Activated CD4-positive, alpha-beta T cell treated with anti-CD3 and anti-CD28 coated beads for 1 hour (primary cell): ENCODE measurements around the gene FIGN.

Experiments used
- DNase-seq: peaks from one replicate; pipeline ENCODE4 v3.0.0-alpha.2; 2020

Gene FIGN

DNA sequence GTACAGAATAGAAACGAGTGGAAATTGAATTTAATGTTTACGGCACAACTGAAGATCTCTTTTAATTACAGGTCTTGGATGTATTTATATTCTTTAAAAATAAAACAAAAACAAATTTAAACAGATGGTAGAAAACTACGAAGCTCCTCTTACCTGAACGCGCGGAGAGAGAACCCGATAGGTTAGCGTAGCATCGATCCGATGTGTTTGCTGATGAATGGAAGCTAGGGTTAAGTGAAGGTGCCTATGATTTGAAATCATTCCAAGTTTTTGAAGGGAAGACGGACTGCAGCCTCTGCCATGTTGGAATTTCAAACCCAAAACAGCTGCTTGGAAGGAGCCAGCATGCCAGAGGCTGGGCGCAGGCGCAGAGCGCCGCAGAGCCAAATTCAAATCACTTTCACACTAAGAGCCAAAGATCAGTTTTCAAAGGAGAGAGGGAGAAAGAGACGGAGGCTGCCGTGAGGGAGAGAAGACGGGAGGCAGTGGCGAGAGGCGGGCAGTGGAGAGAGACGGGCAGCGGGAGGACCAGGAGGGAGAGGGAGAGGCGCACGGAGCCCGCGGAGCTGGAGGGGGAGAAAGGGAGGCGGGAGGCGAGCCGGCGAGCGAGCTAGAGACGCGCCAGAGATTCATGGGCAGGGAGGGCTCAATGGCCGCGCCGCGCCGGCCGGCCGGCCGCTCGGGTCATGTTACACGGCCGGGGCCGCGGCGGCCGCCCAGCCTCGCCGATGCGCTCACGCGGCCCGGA is at the start of gene FIGN:
Gene FIGN (minus strand): TSS at position 324 of the 748 bp plus-strand sequence. CDS start 1,081 bp downstream, outside the sequence.
- no peak for DNase-seq

GRCh38 chr2:163785162-163785561 is 49.4 kb upstream of the FIGN start:
- DNase-seq = no peak

- no peak for DNase-seq
Observed at GRCh38 chr2:163779970-163780597, 44.3 kb upstream of the FIGN start.

GRCh38 chr2:163778045-163778781 is 42.4 kb upstream of the FIGN start:
- no peak for DNase-seq

- DNase-seq = no peak
Observed at GRCh38 chr2:163775304-163775703, 39.5 kb upstream of the FIGN start.

GRCh38 chr2:163774862-163775261 is 39.1 kb upstream of the FIGN start:
- no peak for DNase-seq

DNA sequence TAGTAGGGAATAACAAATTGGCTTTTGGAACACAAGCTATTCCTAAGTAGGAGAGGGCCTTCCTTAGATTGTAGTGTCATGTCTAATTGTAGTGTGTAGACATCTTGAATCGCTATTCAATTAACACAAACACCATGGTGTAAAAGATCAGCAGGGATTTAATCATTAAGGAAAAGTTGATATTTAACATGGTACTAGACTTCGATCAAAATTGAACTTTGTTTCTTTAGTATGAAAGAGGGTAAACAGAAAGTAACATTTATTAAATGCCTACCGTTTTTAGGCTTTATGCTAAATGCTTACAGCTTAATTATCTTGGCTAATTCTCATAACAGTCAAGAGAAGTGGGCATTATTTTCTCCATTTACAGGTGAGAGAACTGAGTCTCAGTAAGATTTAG is 37.5 kb upstream of the FIGN start:
- DNase-seq = no peak

DNA sequence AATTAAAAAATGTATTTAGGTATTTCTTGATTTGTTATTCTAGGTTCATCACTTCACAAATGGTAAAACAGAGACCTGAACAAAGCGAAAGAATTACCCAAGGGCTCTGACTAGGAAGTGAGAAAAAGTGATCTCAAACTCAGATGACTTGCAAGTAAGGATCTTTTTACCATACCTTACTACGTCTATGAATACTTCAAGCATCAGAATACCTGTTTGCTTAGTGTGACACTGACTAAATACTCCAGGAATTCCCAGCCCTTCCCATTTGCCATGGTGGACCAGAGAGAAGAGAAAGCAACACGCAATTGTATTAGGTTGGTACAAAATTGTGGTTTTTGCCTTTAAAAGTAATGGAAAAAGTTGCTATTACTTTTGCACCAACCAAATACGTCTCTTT is 35.8 kb upstream of the FIGN start:
- DNase-seq = no peak

GRCh38 chr2:163768881-163769695 is 33.3 kb upstream of the FIGN start:
- no peak for DNase-seq

DNA sequence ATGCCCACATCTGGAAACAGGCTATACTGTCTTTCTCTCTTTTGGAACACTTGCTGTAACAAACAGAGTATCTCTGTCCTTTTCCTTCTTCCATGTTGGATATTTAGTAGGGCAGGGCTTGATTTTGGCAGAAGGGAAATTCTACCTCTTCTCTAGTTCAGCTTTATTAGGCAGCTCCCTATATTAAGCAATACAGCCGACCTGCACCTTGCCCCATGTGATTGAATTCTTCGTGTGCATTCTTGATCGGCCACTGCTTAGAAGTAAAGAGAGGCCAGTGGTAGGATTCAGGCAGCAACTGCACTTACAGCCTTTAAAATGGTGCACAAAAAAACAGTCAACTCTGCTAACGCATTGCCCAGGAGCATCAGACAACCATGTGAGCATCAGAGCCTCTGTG is 31.3 kb upstream of the FIGN start:
- no peak for DNase-seq

- DNase-seq = no peak
Observed at GRCh38 chr2:163764566-163764965, 28.8 kb upstream of the FIGN start.

DNA sequence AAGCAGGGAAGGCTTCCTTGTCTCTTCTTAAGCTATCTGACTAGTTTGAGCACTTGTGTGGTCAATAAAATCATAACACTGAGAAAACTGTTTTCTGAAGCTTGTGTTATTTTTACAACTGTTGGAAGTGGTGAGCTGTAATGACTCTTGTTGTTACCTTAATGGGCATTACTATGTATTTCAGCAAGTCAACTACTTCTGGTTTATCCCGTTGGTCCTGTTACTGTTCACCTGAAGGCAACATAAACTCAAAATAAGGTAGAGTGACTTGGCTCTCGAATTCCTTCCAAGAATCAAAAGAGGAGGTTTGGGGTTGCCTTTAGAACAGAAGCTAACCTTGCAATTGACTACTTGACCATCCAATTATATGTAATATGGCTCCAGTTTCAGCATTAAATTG is 23.2 kb upstream of the FIGN start:
- no peak for DNase-seq

- DNase-seq = no peak
Observed at GRCh38 chr2:163757814-163758213, 22.0 kb upstream of the FIGN start.

GRCh38 chr2:163756588-163756987 is 20.8 kb upstream of the FIGN start:
- DNase-seq = no peak

- DNase-seq = no peak
Observed at GRCh38 chr2:163755366-163755765, 19.6 kb upstream of the FIGN start.

DNA sequence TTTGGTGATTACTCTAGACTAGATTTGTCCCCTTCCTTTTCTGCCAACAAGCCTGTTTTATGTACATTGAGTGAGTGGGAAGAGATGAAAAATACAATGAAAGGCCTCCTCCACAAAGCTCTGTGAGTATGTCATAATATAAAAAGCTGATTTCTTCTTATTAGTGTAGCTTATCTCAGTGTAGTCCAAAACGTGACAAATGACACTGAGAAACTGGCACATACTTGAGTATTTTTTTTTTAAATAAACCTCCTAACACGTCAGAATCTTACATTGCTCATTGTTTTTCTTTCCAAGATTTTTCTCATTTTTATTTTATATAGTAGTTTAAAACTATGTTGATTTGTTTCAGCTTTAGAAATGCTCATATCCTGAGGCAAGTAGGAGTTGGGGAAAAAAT is 17.9 kb upstream of the FIGN start:
- no peak for DNase-seq

DNA sequence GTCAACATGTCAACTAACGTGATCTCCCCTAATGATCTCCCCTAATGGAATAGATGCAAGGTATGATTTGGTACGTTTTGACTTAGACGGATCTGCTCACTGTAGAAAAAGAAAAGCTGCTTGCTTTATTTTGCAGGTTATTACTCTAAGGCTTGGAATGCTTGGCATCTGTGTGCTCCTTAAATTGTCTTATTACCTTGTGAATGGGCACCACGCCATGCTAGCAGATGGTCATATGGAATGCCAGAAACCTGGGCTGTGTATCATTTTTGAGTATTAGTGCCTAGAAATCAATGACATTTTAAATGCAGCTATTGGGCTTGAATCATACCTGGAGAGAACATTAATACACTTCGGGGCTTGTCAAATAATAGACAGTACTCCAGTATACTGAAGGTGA is 16.5 kb upstream of the FIGN start:
- no peak for DNase-seq

- DNase-seq = no peak
Observed at GRCh38 chr2:163751696-163752095, 15.9 kb upstream of the FIGN start.

DNA sequence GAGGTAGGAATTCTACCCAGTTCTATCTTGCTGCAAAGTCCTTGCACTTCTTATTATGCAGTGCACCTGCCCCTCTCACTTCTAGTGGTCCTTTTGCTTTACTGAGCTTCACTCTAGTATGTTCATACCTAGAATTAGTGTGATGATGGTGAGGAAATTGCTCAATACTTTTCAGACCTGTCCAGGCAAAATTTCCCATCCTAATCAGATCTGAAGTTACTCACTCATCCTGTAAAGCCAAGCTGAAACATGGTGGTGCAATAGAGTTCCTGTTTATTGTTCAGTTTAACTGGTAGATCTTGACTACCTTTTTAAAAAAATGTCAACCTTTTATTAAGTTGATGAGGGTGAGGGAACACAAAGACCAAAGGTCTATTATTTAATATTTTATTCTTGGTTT is 12.6 kb upstream of the FIGN start:
- no peak for DNase-seq

DNA sequence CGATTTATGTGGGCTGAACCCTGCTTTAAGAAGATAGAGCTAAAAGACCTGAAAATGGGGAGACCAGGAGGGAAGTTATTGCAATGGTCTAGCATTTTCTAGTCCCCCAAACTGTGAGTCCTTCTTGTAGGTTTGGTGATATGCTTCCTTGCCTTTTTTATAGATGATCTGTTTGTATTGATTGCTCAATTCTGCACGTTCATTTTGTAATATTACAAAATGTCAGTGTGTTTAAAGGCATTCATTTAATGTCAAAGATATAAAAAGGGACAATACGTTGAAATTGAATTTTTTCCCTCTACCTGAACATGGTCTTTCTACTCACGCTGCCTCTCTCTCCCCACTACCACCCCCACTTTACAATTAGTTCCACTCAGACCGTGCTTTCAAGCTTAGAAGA is 5.6 kb upstream of the FIGN start:
- DNase-seq = no peak

DNA sequence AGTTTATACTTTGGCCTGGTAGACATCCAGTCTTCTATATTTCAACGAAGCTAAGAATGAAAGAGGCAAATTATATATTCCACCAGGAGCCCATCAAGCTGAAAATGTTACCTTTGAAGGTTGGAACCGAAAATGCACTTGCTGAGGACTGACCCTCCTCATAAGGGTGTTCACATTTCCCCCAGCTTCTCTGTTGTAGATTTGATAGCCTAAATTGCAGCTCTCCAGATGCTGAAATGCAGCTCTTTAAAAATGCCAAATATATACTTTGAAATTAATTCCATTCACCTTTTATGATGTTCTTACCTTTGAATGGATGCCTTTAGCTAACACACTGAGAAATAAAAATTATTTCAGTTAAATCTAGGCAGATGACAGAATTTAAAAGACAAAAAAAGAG is 1.8 kb upstream of the FIGN start:
- no peak for DNase-seq

DNA sequence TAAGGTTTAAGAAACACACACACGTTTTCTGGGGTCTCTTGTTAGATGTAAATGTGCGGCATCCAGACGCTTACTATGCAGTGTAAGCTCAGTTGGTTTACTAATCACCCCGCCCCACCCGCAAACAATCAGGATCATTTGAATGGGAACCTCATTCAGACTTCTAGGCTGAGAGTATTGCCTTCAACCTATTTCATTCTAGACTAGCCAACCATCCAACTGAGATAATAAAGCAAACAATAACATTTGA is 1.3 kb upstream of the FIGN start:
- DNase-seq = no peak

DNA sequence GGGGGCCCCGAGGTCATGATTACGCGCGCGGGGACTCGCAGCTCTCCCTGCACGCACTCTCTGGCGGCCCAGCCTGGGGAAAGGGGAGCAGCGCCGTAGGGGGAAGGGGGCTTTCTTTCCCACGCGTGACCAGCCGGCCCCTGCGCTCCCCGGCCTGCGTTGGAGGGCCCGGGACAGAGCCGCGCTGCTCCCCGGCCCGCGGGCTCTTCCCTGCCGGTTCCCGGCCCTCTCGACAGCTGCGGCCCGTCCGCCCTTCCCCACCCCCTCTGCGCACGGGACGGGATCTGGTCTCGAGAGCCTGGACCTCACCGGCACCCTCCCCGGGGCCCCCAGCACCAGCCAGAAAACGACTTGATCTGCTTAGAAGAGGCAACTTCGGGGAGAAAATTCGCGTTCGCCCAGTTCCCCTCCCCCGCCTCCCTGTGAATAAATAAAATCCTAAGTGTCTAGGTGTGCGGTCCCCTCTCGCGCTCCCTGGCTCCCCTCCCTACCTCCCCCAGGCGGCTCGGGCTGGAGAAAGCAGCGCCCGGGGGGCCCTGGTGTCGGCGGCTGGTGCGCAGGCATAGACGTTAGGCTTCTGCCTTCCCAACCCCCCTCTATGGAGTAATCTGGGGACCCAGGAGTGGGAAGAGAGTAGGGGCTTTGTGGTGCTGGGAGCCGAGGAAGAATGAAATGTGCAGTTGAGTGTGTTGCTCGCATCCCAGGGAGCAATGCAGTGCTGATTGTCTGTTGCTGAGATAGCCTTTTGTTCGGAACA is 803 bp upstream of the FIGN start:
- no peak for DNase-seq
